Liver (tissue), 3 donors: Measurements from ENCODE around the gene SSRP1.

Source experiments
- EGR1 ChIP-seq, 2 donors: IDR thresholded peaks; 2 replicates each; pipeline ENCODE4 v1.6.1; 2016 to 2018; ENCODE audit warnings: antibody characterized with exemption in 2 of 2, low read depth in 2 of 2
- GABPA ChIP-seq, 2 donors: IDR thresholded peaks in 1 of 2; conservative IDR thresholded peaks in 1 of 2; 2 replicates each; pipeline ENCODE4 v1.6.1; 2016; ENCODE audit warnings: antibody characterized with exemption in 2 of 2, mild to moderate bottlenecking in 1 of 2, moderate library complexity in 1 of 2
- JUND ChIP-seq, 2 donors: IDR thresholded peaks; 2 replicates each; pipeline ENCODE4 v1.6.1; 2016; ENCODE audit warnings: antibody characterized with exemption in 2 of 2
- MAX ChIP-seq: IDR thresholded peaks from 2 replicates; pipeline ENCODE4 v1.6.1; 2016; ENCODE audit warnings: antibody characterized with exemption
- RAD21 ChIP-seq, 2 donors: IDR thresholded peaks; 2 replicates each; pipeline ENCODE4 v1.6.1; 2016; ENCODE audit warnings: antibody characterized with exemption in 2 of 2, mild to moderate bottlenecking in 2 of 2
- RXRA ChIP-seq, 2 donors: IDR thresholded peaks; 2 replicates each; pipeline ENCODE4 v1.6.1; 2017 to 2018; ENCODE audit warnings: antibody characterized with exemption in 2 of 2, mild to moderate bottlenecking in 1 of 2
- SP1 ChIP-seq: IDR thresholded peaks from 2 replicates; pipeline ENCODE4 v1.6.1; 2018; ENCODE audit warnings: antibody characterized with exemption, mild to moderate bottlenecking
- TAF1 ChIP-seq: conservative IDR thresholded peaks from 2 replicates; pipeline ENCODE4 v1.6.1; 2016; ENCODE audit warnings: antibody characterized with exemption, mild to moderate bottlenecking
- YY1 ChIP-seq: IDR thresholded peaks from 2 replicates; pipeline ENCODE4 v1.6.1; 2016; ENCODE audit warnings: antibody characterized with exemption, mild to moderate bottlenecking
- TF ChIP-seq, protein P1 (sequence below): fragments of 150-350 bp; IDR thresholded peaks from 2 replicates; pipeline ENCODE4 v1.5.1; 2017; ENCODE audit warnings: improper control_type of control experiment, low read depth, low read length; ENCODE audit not compliant: missing input control
- TF ChIP-seq, protein P2 (sequence below): IDR thresholded peaks from 2 replicates; pipeline ENCODE4 v1.6.1; 2016; ENCODE audit warnings: antibody characterized with exemption
- TF ChIP-seq, protein P3 (sequence below): IDR thresholded peaks from 2 replicates; pipeline ENCODE4 v1.6.1; 2016; ENCODE audit warnings: antibody characterized with exemption, mild to moderate bottlenecking
- donor health status: healthy.
- donor health status: healthy.

- TF ChIP-seq, protein P1, sequence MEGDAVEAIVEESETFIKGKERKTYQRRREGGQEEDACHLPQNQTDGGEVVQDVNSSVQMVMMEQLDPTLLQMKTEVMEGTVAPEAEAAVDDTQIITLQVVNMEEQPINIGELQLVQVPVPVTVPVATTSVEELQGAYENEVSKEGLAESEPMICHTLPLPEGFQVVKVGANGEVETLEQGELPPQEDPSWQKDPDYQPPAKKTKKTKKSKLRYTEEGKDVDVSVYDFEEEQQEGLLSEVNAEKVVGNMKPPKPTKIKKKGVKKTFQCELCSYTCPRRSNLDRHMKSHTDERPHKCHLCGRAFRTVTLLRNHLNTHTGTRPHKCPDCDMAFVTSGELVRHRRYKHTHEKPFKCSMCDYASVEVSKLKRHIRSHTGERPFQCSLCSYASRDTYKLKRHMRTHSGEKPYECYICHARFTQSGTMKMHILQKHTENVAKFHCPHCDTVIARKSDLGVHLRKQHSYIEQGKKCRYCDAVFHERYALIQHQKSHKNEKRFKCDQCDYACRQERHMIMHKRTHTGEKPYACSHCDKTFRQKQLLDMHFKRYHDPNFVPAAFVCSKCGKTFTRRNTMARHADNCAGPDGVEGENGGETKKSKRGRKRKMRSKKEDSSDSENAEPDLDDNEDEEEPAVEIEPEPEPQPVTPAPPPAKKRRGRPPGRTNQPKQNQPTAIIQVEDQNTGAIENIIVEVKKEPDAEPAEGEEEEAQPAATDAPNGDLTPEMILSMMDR, result no peak
- no peak for TF ChIP-seq YY1
- TF ChIP-seq MAX, result no peak
- TF ChIP-seq SP1, result no peak
- TF ChIP-seq EGR1 (IDR thresholded peaks at IDR 0.05; ENCODE audit: low read depth in 2 of 2), result no peak
- TF ChIP-seq JUND (IDR thresholded peaks at IDR 0.05), result no peak
- no peak for TF ChIP-seq GABPA (IDR thresholded peaks at IDR 0.05 in 1 of 2, conservative IDR thresholded peaks at IDR 0.05 in 1 of 2)
- no peak for TF ChIP-seq TAF1
- no peak for TF ChIP-seq RAD21 (IDR thresholded peaks at IDR 0.05)
- TF ChIP-seq, protein P2, sequence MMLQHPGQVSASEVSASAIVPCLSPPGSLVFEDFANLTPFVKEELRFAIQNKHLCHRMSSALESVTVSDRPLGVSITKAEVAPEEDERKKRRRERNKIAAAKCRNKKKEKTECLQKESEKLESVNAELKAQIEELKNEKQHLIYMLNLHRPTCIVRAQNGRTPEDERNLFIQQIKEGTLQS, result no peak
- no peak for TF ChIP-seq RXRA (IDR thresholded peaks at IDR 0.05)
- TF ChIP-seq, protein P3, sequence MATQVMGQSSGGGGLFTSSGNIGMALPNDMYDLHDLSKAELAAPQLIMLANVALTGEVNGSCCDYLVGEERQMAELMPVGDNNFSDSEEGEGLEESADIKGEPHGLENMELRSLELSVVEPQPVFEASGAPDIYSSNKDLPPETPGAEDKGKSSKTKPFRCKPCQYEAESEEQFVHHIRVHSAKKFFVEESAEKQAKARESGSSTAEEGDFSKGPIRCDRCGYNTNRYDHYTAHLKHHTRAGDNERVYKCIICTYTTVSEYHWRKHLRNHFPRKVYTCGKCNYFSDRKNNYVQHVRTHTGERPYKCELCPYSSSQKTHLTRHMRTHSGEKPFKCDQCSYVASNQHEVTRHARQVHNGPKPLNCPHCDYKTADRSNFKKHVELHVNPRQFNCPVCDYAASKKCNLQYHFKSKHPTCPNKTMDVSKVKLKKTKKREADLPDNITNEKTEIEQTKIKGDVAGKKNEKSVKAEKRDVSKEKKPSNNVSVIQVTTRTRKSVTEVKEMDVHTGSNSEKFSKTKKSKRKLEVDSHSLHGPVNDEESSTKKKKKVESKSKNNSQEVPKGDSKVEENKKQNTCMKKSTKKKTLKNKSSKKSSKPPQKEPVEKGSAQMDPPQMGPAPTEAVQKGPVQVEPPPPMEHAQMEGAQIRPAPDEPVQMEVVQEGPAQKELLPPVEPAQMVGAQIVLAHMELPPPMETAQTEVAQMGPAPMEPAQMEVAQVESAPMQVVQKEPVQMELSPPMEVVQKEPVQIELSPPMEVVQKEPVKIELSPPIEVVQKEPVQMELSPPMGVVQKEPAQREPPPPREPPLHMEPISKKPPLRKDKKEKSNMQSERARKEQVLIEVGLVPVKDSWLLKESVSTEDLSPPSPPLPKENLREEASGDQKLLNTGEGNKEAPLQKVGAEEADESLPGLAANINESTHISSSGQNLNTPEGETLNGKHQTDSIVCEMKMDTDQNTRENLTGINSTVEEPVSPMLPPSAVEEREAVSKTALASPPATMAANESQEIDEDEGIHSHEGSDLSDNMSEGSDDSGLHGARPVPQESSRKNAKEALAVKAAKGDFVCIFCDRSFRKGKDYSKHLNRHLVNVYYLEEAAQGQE, result no peak
Measured at GRCh38 chr11:57308426-57309060, 27.1 kb downstream of the SSRP1 start.
